ENCODE data around the gene SIL1. TPM values are rescaled to one million over a fixed set of nuclear protein-coding genes. Genes with fewer than 3 reads are reported as not detected.

SIL1 gene
- total and polyA plus RNA-seq, 2 donors (not counting 3 experiments of a cell fraction or from before 2014, with no cell fraction given): 47.6 to 67.2 TPM

DNA sequence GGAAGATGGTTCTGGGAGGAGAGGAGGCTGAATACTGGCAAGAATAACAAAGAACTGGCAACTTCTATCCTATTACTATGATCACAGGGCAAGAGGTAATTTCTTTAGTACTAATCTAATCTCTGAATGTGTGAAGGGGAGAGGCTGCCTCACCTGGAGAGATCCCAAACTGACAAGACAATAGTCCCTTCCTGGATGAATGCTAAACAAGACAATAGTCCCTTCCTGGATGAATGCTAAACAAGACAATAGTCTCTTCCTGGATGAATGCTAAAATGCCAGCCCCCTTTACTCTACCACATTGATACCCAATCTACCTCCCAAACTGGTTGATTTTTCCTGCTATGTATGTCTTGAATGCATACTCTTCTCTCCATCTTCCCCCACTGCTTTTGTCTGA, 145.2 kb downstream of the SIL1 start:
- no peak overlapping the region for H3K4me3 ChIP-seq (replicated peaks in 1 of 3; ENCODE audit: insufficient read depth in 1 of 3, low read depth in 1 of 3, low read length in 3 of 3)
- no TSS peak for BruUV-seq (replicated peaks)
- no peak overlapping the region for H2AFZ ChIP-seq (ENCODE audit: low read depth, low read length)
- DNase-seq (ENCODE audit: low read depth, low spot score): no peak
- POLR2A ChIA-PET: no interaction called here
- no peaks in the 10 kb centered on the region for H3K4me1 ChIP-seq (ENCODE audit: control insufficient read depth, extremely low read depth, insufficient read depth, low read length)
- TF ChIP-seq MYC (IDR thresholded peaks at IDR 0.05; ENCODE audit: low read depth, low read length): no peak
- no peak for TF ChIP-seq GATA2 (IDR thresholded peaks at IDR 0.05; ENCODE audit: insufficient read depth, insufficient read length, low read depth, low read length)
- TF ChIP-seq EZH2 (IDR thresholded peaks at IDR 0.05; ENCODE audit: borderline replicate concordance, low read depth, low read length, severe bottlenecking): no peak
- TF ChIP-seq FOS (IDR thresholded peaks at IDR 0.05; ENCODE audit: borderline replicate concordance, insufficient read depth, low read length): no peak
- TF ChIP-seq, protein P1, sequence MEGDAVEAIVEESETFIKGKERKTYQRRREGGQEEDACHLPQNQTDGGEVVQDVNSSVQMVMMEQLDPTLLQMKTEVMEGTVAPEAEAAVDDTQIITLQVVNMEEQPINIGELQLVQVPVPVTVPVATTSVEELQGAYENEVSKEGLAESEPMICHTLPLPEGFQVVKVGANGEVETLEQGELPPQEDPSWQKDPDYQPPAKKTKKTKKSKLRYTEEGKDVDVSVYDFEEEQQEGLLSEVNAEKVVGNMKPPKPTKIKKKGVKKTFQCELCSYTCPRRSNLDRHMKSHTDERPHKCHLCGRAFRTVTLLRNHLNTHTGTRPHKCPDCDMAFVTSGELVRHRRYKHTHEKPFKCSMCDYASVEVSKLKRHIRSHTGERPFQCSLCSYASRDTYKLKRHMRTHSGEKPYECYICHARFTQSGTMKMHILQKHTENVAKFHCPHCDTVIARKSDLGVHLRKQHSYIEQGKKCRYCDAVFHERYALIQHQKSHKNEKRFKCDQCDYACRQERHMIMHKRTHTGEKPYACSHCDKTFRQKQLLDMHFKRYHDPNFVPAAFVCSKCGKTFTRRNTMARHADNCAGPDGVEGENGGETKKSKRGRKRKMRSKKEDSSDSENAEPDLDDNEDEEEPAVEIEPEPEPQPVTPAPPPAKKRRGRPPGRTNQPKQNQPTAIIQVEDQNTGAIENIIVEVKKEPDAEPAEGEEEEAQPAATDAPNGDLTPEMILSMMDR (IDR thresholded peaks at IDR 0.05; ENCODE audit: extremely low read depth in 1 of 2, insufficient read depth in 1 of 2, low read depth in 1 of 2, low read length in 2 of 2): no peak
- no peak for TF ChIP-seq MAX (IDR thresholded peaks at IDR 0.05; ENCODE audit: insufficient read depth, insufficient read length)
- no peak for TF ChIP-seq POLR2A (IDR thresholded peaks at IDR 0.05; ENCODE audit: low read depth, low read length)
- TF ChIP-seq POLR2AphosphoS5 (IDR thresholded peaks at IDR 0.05; ENCODE audit: insufficient read depth, low read depth, low read length): no peak
- TF ChIP-seq JUN (IDR thresholded peaks at IDR 0.05; ENCODE audit: borderline replicate concordance, insufficient read depth, insufficient read length, low read depth): no peak
- no peaks in the 10 kb centered on the region for H3K27me3 ChIP-seq (ENCODE audit: control insufficient read depth in 2 of 2, insufficient read depth in 2 of 2, low read length in 2 of 2)
- no peaks in the 10 kb centered on the region for H3K9me1 ChIP-seq (replicated peaks; ENCODE audit: control insufficient read depth, extremely low read depth, insufficient read depth, low read length)
- no peak overlapping the region for H3K4me2 ChIP-seq (ENCODE audit: insufficient read depth, low read length)
- H4K20me1 ChIP-seq (replicated peaks; ENCODE audit: control insufficient read depth, extremely low read depth, insufficient read depth, low read length): no peaks in the 10 kb centered on the region
- no peak overlapping the region for H3K27ac ChIP-seq (ENCODE audit: insufficient read depth, low read depth, low read length)
- no peaks in the 10 kb centered on the region for H3K9me3 ChIP-seq (replicated peaks; ENCODE audit: control insufficient read depth, insufficient read depth, low read length)
- intact Hi-C loops (cut with micrococcal nuclease) (loop anchor here (1.0 kb wide), 1 partner anchor 8 kb away; no protein-coding TSS in a partner anchor), dilution Hi-C loops (cut with MboI; ENCODE audit: extremely low pct_ligation_motif_present, low sequenced_read_pairs) (no loop called here)
- no peak for FAIRE-seq
- no peaks in the 10 kb centered on the region for H3K36me3 ChIP-seq (ENCODE audit: control insufficient read depth in 2 of 2, extremely low read depth in 1 of 2, insufficient read depth in 2 of 2, low read length in 2 of 2)
- no peak overlapping the region for H3K9ac ChIP-seq (replicated peaks; ENCODE audit: extremely low read depth, insufficient read depth, low read length)
- CTCF ChIA-PET: no interaction called here
- H3K79me2 ChIP-seq (ENCODE audit: control insufficient read depth, insufficient read depth, low read length): no peaks in the 10 kb centered on the region
